ENCODE results near the gene SLC26A6. TPM values are rescaled to one million over a fixed set of nuclear protein-coding genes. Genes with fewer than 3 reads are reported as not detected.

The SLC26A6 gene, protein sequence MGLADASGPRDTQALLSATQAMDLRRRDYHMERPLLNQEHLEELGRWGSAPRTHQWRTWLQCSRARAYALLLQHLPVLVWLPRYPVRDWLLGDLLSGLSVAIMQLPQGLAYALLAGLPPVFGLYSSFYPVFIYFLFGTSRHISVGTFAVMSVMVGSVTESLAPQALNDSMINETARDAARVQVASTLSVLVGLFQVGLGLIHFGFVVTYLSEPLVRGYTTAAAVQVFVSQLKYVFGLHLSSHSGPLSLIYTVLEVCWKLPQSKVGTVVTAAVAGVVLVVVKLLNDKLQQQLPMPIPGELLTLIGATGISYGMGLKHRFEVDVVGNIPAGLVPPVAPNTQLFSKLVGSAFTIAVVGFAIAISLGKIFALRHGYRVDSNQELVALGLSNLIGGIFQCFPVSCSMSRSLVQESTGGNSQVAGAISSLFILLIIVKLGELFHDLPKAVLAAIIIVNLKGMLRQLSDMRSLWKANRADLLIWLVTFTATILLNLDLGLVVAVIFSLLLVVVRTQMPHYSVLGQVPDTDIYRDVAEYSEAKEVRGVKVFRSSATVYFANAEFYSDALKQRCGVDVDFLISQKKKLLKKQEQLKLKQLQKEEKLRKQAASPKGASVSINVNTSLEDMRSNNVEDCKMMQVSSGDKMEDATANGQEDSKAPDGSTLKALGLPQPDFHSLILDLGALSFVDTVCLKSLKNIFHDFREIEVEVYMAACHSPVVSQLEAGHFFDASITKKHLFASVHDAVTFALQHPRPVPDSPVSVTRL
- total RNA-seq: 26.4 and 31.1 TPM in 2 replicates

DNA sequence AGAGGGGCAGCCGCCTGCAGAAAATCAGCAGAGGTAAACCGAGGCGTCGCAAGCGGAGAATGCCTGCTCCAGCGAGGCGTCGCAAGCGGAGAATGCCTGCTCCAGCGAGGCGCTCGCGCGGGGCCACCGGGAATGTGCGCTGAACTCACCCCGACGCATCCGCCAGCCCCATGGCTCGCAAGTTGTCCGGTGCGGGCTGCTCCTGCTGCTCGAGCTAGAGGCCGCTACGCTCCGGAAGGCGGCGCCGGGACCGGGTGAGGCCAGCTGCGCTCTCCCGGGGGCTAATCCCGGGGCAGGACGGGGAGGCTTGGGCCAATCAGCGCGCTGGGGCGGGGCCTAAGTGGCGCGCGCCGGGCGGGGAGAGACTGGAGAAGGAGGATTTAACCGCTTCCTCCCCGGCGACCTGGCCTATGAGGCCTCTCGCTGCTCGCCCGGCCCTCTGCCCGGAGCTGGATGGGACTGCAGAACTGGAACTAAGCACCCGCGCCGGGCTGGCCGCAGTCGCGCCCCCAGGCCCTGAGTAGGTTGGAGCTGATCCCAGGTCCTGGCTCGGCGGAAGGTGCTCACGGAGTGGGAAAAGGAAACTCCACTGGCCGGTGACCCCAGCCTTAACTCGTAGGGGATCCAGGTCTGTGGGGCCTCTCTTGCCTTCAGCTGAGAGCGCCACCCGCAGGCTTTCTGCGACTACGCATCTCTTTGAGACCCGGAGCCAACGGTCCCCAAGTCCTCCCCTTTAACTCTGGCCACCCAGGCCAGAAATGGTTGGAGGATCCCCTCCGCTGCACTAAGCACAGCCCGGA, at the start of gene SLC26A6:
Gene SLC26A6, minus strand, starts transcription at position 240 of the 800 bp plus-strand sequence. Its CDS starts 68 bp downstream, at position 172.
- DNase-seq (ENCODE audit: extremely low read depth, low read depth, low spot score): peak; percentile 42

DNA sequence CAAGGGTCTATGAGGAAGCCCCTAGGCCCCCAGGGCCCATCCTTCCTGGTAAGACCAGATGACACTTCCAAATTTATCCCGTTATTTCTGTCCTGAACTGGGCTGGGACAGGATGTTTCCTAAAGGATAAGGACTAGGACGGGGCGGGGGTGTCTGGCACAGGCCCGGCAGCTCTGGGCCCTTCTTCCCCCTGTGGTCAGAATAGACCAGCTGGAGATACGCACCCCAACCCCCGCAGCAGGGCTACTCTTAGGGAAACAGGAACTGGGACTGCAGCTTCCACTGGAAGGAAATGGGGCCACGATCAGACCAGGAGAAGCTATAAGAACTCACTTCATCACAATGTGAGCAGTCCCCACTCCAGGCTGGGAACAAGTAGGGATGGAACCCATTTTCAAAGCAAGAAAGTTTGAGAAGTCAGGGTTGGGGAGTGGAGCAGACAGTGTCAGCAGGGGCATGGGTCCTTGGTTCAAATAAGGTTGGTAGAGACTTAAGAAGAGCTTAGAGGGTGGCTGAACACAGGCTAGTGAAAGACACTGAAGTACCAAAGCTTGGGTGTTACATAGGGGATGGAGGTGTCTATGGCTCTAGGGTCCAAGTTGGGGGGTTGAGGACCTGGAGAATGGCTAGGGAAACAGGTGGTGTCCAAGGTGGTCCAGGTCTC, 49.4 kb upstream of the SLC26A6 start:
- no peak for DNase-seq (ENCODE audit: extremely low read depth, low read depth, low spot score)

DNA sequence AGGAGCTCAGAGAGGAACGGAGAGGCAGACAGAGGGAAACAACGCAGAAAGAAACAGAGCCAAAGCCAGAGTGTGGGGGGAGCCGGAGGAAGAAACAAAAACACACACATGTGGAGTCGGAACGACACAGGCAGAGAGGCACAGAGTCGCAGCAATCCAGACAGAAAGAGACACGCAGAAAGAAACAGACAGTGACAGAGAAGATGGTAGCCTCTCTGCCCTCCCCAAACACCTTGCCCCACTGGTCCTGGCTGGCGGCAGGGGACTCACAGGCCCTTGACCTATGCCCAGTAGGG, 48.7 kb upstream of the SLC26A6 start:
- no peak for DNase-seq (ENCODE audit: extremely low read depth, low read depth, low spot score)

DNA sequence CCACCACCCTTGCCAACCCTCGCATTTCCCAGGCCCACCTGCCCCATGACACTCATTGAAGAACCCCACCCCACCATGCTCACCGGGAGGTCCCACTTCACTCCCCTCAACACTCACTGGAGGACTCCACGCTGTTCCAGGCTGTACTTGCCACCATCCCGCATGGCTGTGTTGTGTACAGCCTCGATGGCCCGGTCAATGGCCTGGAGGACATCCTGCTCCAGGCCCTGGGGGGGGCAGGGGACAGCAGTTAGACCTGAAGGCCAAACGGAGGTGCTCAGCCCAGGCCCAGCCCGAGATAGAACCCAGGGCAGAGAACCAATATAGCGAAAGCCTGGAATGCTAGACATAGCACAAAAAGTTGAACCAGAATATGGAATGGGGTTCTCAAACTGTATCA, 47.5 kb upstream of the SLC26A6 start:
- DNase-seq (ENCODE audit: extremely low read depth, low read depth, low spot score): no peak

DNA sequence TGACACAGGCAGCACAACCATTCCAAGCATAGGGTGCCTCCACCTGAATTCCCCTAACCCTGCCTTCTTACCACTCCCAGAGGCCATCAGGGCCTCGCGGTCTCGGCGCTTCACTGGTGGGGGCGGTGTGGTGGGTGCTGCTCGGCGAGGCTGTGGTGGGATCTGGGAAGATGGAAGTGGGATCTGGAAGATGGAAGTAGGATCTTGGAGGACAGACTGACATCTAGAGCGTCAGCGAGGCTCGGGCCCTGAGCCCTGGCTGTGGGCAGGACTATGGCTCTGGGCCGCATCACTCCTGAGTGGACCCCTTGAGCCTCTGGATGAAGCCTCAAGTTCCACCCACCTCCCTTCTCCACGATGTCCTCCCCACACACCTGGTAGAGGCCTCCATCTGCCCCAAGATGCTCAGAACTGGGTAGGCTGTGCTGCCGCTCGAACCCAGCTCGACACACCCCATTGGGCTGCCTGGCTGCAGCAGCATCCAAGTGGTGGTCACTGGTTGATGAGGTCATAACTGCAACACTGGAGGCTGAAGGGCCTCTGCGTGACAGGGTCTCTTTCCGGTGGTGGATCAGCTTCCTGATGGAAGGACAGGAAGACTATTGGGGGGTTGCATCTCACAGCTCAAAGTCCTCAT, 46.8 kb upstream of the SLC26A6 start:
- no peak for DNase-seq (ENCODE audit: extremely low read depth, low read depth, low spot score)

DNA sequence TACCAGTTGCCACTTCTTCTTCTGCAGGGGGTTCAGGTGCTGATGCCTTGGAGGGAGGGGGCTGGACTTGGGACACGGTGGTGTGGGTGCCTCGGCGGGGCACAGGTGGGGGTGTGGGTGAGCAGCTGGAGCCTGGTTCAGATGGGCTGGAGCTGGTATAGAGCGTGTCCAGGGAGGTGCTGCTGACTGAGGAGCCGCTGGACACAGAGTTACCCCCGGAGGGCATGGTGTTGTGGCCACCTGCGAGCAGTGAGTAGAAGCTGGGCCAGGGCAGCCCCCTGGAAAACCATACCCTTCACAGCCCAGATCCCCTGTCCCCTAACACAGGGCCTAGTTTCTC, 46.2 kb upstream of the SLC26A6 start:
- DNase-seq (ENCODE audit: extremely low read depth, low read depth, low spot score): no peak

DNA sequence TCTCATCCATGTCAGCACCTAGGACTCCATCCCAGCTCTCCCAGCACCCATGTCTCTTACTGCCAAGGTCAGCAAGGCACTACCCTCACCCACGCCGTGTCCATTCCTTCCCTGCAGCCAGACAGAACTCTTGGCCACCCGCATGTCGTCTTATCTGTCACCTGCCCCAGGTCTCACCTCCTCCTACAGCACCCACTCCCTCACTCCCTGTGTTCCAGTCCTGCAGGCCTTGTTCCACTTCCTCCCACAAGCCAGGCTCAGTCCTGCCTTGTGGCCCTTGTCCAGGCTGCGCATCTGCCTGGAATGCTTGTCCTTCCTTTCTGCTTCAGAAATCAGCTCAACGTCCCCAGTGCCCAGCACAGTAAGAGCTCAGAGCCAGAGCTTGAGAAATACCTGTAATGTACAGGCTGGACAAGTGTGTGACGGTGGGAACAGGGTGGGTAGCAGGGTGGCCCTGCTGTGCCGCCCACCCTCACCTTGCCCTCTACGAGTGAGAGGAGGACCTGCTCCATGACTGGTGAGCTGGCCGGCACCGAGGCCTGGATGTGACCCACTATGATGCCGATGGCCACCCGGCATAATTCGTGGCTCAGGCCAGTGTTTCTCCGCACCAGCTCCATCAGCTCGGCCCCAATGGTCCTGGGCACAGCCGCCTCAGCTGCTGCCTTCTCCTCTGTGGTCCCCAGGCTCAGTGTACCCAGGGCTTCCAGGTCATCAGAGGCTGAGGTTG, 45.7 kb upstream of the SLC26A6 start:
- DNase-seq (ENCODE audit: extremely low read depth, low read depth, low spot score): no peak

DNA sequence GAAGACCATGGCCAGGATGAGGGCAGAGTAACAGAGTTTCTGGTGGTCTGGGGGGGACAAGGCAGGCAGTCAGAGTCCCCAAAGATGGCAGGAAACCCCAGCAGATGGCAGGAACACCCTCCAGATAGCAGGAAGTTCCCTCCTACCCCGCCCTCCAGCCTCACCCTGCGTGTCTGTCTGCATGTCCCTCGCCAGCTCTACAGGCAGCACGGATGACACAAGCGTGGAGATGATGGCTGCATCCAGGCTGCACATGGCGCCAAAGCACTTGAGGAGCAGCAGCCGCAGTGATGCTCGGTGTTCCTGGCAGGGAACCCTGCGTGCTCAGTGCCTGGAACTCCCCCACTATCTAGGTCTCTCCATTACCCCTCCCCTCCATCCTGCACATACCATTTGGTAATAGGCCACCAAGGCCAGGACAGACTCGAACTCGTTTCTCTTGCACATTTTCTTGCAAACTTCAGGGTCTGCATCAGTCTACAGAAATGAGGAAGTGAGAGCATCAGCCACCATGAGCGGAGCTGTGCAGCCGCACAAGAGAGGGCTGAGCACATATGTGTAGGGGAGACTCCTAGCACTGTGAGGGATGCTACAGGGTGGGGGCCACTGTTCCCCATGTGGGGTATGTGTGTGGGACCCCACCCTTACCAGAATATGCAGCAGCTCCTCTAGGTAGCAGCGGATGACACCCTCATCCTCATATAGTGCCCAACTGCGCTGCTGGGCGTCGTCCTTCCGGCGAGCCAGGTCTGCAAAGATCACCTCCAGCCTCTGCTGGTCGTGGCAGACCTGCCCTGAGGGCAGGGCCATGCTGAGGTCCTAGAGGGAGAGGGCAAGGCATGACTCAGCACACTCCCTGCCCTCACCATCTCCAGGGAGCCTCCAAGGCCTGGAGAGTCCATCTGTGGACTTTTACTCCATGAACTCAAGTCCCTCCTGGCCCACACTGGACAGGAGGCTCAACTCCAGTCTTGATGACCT, 44.4 kb upstream of the SLC26A6 start:
- DNase-seq (ENCODE audit: extremely low read depth, low read depth, low spot score): no peak

DNA sequence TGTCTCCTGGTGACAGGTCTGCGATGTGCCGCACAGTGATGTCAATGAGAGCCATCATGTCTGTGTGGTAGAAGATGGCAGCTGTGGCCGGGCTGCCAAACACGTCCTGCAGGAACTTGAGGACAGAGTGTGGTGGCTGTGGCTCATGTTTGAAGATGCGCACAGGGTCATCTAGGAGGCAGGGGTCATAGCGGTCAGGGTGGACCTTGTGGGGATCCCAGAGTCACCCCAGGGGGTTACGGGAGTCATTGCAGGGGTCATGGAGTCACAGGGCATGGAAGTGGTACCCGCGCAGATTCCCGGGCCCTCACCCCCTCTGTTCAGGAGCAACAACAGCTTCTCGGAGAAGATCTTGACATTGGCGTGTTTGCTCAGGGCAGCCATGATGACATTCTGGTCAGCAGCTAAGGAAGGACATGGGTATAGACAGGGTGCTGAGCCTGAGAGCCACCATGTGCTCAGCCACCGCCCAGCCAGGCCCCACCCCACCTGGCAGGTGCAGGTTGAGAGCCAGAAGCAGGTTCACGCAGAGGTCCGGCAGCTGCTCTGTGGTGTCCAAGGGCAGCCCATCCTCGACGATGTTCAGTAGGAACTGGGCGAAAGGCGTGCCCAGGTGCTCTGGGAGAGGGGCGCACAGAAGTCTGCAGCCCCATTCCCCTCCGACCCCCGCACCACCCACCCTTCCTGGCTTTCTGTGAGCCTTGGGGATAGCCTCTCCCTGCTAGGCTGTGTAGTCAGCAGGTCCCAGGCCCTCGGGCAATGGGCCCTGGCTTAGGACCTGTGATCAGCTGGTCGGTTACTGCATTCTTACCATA, 43.5 kb upstream of the SLC26A6 start:
- no peak for DNase-seq (ENCODE audit: extremely low read depth, low read depth, low spot score)

DNA sequence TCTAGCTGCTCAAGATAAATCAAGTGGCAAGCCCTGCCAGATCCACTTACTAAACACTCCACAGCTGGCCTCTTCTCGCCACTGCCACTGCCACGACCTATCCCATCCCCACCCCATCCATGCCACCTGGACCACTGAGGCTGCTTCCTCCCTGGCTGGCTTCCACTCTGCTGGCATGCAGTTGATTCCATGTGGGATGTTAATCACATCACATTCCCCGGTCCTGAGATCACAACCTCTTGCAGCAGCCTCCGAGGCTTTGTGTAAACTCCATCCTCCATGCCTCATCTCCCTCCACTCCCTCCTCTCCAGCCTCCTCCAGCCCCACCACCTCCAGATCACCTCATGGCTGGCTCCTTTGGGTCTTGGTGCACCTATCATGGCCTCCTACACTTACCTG, 42.8 kb upstream of the SLC26A6 start:
- no peak for DNase-seq (ENCODE audit: extremely low read depth, low read depth, low spot score)

DNA sequence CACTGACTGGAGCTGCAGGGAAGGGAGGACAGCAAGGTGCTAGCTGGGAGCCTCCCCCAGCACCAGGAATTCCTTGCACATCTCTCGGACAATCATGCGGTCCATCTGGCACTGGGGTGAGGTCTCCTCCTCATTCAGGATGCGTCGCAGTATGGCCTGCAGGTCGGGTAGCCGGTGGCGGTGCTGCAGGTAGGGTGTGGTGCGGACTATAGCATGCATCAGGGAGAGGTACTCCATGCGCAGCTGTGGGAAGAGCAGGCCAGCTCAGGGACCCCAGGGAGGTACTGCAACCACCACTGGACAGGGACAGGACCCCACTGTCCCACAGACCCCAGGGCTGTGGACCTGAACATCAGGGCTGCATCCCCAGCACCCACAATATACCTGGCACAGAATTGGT, 39.2 kb upstream of the SLC26A6 start:
- DNase-seq (ENCODE audit: extremely low read depth, low read depth, low spot score): no peak

DNA sequence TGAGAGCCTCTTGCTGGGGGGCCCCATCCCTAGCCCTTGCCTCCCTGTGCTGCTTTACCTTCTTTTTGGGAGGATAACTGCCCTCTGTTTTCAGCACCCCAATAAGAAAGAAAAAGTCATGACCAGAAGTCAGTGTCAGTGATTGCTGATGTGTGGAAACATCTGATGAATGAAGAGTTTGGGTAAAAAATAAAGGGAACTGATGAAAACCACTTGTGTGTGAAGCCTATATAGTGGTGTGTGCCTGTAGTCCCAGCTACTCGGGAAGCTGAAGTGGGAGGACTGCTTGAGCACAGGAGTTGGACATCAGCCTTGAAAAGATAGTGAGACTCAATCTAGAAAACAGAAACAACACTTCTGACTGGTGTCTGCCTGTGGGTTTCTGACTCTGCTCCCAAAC, 37.3 kb upstream of the SLC26A6 start:
- DNase-seq (ENCODE audit: extremely low read depth, low read depth, low spot score): no peak

DNA sequence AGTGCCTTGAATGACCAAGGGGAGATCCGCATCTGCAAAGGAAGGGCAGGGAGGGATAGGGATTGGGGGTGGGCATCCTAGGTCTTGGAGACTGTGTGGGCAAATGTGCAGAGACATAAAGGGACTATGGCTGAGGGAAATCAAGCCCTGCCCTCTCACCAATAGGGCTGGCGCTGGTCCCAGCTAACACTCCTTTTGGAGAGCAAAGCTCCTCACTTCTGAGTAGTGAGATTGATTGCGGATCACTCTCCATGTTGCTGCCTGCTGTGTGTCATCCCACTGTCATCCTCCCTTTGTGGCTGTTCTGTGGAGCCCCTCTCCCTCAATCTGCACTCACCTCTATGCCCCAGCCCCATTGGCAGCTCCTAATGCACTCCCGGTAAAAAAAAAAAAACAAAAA, 29.7 kb upstream of the SLC26A6 start:
- DNase-seq (ENCODE audit: extremely low read depth, low read depth, low spot score): no peak

DNA sequence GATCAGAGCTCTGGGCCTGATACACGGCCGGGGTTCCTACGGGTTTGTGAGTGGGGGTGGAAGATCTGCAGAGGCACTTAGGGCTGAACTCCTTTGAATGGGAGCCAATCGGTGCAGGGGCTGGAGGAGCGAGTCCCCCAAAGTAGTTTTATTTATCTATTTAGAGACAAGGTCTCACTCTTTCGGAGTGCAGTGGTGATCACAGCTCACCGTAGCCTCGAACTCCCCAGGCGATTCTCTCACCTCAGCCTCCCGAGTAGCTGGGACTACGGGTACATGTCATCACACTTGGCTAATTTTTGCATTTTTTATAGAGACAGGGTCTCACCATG, 29.0 kb upstream of the SLC26A6 start:
- DNase-seq (ENCODE audit: extremely low read depth, low read depth, low spot score): no peak

DNA sequence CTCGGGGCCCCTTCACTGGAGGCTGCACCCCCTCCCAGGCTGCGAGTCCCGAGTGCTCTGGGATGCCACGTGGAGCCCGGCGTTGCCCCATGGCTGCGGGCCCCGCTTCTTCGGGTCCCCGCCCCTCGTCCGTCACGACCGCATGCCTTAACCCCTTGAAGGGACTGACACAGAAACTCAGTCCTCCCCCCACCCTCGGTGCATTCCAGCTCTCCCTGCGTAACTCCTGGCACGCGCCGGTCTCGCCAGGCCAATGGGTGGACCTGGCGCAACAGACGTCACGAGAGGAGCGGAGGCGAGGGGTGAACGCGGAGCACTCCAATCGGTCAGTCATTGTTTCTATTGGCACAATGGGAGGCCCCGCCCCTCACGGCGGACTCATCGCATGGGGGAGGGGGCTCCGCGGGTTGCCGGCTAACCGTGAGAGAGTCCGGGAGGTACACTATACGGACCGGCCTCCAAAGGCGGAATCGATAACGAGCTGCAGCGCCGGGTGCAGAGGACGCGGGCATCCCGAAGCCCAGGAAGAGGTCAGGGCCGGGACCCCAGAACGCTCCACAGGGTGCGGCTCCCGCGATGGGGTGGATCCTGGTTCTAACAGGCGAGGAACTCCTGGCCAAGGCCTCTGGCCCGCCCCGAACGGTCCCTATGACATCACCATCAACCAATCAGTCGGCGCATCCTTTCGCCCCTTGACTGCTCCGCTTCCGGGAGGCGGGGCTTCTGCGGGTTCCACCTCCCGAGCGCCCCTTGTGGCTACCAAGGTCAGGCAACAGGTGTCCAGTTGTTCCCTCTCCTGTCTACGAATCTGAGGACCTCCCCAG, 28.4 kb upstream of the SLC26A6 start:
- DNase-seq (ENCODE audit: extremely low read depth, low read depth, low spot score): peak; percentile 77

DNA sequence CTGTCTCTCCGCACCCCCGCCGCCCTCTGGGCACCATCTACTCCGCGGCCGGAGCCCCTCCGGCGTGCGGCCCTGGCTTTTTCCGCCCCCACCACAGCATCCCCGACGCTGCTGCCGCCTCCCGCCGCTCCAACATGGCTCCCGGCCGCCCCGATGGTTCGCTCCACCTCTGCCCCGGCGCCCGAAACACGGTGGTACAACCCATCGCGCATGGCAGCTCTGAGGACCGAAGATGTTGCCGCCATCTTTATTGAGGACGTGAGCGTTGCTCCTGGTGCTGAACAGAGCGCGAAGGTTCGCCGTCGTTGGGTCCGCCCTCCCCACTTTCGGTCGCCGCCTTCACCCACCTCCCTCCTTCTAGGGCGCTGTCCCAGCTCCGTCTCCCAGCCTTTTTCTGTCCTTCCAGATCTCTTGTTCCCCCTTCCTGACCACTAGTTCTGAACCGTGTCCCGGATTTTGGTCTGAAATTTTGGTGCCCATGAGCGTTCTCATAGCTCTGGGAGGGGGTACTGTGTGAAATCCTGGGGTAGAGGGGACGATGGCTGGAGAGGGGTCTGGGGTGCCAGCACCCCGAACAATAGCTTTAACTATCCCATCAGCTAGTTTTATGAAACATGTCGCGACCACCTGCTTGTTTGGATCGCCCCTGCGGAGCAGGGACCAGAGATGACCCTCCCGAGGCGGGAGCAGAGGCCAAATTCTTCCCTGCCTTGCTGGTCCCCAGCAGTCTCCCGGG, 27.7 kb upstream of the SLC26A6 start, which contains the start of gene CELSR3:
Gene CELSR3, minus strand, starts transcription at position 134 of the 736 bp plus-strand sequence. CDS start 252 bp downstream, outside the sequence.
- DNase-seq (ENCODE audit: extremely low read depth, low read depth, low spot score): no peak
